Putamen (tissue), 1 donor: ENCODE measurements around the gene CD82.
"Not testable (repeated sequence)": the region's sequence is repeated elsewhere in the genome, so short reads cannot be mapped to it uniquely, and the experiment has no call there.

ENCODE experiments used
- DNase-seq: peaks from one replicate; pipeline ENCODE4 v3.0.0-alpha.2; 2016; ENCODE audit warnings: low spot score

The CD82 gene

DNA sequence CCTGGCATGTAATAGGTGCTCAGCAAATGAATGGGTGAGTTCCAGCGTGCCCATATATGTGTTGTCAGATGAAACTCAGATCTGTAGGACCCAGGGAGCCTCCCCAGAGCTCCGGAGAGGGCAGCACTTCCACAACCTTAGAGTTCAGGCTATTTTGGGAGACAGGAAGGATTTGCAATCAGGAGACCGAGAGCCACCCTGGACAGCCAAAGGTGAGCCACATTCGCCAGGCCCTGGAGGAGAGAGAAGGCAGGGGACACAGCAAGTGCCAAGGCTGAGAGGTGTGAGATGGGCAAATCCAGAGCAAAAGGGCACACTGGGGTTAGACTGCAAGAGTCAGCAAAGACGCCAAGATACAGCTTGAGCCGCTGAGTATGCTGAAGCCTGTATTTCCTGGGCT lies 66.4 kb downstream of the CD82 start:
- DNase-seq, result no peak

DNA sequence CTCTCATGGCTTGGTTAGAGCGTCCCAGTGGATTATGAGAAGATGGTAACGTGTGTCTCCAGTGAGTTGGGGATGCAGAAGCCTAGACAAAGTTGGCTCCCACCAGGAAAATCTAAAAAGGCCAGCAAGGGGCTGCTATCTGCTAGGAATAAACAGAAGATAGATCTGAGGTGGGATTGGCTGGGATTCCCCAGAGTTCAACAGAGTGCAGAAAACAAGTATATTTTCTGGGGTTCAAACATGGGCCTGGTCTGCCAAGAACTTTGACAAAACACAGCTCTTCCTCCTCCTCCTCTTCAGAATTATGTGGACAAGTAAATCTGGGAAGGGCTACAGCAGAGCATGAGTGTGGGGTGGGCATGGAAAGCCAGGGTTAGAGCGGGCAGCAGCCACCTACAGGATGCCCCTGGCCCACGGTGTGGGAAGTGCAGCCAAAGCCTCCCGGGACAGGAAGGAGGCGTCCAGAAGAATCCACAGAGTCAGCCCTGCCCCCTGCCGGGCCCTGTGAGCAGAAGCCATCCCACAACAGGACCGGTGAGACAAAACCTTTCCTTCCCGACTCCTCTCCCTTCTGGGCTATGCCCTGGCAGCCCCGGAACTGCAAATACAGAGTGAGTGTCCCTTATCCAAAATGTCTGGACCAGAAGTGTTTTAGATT lies 67.1 kb downstream of the CD82 start:
- no peak for DNase-seq

DNA sequence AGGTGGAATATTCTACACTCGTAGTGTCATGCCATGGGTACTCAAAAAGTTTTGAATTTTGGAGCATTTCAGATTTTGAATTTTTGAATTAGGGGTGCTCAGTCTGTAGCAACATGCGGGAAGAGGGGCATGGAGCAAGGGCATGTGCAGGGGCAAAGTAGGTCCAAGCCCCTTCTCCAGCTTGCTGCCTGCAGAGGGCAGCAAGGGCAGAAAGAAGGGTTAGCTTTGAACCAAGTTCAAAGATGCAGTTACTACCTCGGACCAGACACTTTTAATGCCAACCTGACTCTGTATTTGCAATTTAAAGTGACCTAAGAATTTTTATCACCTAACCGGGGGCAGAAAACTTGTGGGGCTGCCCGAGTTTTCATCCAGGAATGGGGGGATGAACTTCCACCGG lies 68.2 kb downstream of the CD82 start:
- no peak for DNase-seq

DNA sequence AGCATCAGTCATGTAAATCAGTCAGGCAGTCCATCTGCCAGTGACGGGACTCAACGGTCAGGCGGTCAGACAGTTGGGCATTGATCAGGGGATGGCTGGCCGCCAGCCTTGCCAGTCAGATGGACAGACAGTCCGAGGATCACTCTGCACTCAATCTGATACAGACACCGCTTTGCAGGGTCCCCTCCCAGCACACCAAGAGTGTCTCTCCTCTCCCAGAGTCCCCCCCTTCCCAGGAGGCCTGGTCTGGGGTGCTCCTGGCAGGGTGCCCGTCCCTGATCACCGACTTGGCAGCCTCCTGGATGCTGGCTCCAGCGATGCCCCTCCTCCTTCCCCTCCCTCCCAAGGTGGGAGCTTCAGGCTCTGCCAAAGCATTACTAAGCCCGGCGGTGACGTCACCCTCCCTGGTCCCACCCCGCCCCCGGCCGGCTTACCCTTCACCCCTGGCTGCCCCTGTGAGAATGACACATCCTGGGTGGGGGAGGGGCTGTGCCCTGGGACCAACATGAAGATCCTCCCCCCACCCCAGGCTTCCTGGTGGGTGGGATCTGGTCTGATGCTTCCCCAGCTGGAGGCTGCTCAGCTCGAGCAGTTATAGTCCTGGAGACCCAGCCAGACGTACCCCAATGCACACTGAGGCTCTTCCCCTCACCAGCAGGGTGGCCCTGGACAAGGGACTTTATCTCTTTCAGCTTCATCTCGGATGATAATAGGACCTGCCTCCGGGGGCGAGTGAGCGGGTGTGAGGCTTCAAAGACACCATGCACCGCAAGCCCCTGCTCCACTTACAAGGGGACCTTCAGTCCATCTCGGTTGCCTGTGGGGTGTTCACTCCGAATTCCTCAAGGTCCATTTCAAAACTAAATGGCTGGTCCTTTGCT lies 69.2 kb downstream of the CD82 start:
- peak; percentile 89 for DNase-seq

DNA sequence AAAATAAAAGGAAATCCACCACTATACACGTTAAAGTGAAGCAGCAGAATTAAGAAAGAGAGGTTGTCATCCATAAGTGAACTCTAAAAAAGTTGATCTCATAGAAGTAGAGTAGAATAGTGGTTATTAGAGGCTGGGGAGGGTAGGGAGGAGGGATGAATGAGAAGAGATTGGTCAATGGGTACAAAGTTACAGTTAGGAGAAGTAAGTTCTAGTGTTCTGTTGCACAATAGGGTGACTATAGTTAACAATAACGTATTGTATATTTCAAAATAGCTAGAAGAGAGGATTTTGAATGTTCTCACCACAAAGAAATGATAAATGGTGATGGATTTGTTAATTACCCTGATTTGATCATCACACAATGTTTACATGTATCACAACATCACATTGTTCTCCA lies 72.0 kb downstream of the CD82 start:
- no peak for DNase-seq

DNA sequence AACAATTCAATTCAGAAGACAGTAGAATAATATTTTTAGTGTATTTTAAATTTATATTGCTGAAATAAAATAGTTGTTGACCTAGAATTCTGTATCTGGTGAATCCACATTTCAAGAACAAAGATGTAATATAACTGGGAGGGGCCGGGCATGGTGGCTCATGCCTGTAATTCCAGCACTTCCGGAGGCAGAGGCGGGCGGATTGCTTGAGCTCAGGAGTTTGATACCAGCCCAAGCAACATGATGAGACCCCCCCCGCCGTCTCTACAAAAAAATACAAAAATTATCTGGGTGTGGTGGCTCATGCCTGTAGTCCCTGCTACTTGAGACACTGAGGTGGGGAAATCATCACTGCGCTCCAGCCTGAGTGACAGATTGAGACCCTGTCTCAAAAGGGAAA lies 72.6 kb downstream of the CD82 start:
- DNase-seq, result no peak

DNA sequence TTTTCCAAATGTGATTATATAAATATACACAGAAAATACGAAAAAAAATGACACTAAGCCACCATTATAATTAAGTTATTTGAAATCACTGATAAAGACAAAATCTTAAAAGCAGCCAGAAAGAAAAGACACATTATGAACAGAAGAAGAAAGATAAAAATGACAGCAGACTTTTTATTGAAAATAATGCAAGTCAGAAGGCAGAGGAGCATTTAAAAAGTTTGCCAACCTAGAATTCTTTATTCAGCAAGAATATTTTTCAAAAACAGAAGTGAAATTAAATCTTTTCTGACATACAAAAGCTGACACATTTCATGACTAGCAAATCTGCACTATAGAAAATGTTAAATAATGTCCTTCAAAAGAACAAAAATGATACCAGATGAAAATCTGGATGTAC lies 77.8 kb downstream of the CD82 start:
- no peak for DNase-seq

DNA sequence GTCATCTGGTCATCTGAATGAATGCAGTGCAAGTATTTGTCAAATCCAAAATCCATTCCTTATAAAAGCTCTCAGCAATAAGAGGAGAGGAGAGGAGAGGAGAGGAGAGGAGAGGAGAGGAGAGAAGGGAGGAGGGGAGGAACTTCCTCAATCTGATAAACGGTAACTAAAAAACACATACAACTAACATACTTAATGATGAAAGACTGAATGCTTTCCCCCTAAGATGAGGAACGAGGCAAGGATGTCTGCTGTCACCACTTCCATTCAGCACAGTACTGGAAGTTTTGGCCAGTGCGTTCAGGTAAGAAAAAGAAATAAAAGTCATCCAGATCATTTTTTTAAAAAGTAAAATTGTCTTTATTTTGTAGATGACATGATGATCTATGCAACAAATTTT lies 80.4 kb downstream of the CD82 start:
- DNase-seq, result no peak

DNA sequence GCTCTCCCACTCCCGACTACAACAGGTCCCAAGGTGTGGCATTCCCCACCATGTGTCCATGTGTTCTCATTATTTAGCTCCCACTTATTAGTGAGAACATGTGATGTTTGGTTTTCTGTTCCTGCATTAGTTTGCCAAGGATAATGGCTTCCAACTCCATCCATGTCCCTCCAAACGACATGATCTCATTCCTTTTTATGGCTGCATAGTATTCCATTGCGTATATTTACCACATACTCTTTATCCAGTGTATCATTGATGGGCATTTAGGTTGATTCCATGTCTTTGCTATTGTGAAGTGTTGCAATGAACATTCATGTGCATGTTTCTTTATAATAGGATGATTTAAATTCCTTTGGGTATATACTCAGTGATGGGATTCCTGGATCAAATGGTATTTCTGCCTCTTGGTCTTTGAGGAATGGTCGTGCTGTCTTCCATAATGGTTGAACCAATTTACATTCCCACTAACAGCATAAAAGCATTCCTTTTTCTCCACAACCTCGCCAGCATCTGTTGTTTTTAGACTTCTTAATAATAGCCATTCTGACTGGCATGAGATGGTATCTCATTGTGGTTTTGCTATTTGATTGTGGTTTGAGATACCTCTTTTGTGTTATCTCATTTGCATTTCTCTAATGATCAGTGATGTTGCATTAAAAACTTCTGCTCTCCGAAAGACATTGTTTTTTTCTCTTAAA lies 81.9 kb downstream of the CD82 start:
- DNase-seq, result not testable (repeated sequence)

DNA sequence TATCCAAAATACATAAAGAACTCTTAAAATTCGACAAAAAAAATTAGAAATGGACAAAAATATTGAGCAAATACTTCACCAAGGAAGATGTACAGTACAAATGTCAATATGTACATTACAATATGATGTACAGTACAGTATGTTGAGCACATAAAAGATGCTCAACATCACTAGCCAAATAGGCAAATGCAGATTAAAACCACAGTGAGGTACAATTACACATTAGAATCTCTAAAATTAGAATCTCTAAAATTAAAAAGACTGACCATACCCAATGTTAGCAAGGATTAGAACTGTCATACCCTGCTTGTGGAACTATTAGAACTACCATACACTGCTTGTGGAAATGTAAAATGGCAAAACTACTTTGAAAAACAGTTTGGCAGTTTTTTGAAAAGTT lies 82.6 kb downstream of the CD82 start:
- no peak for DNase-seq

DNA sequence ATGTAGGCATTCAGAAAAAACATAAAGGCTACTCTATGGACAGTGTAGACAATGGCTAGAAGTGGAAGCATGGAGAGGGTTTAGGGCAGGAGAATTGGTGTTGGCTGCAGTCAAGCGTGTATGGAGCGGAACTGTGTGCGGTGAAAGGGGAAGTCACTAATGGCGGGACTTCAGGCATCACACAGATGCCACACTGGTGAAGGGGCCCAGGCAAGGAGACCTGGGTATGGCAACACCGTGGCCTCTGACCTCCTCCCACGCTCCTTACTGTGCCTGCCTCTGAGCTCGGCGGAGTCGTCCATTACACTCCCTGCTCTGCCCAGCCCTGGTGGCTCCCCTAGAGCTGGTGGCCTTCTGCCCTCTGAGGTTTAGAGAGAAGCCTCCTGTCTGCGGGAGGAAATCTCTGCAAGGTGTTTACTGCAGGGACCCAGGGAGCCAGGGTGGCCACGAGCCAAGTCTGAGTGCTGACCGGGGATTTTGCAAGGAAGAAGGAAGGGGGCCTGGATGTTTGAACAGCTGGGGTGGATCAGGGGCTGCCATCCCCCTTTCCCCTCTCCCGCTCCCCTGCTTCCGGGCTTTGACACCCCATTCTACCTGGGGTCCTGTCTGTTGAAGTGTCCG lies 86.2 kb downstream of the CD82 start:
- DNase-seq, result no peak

DNA sequence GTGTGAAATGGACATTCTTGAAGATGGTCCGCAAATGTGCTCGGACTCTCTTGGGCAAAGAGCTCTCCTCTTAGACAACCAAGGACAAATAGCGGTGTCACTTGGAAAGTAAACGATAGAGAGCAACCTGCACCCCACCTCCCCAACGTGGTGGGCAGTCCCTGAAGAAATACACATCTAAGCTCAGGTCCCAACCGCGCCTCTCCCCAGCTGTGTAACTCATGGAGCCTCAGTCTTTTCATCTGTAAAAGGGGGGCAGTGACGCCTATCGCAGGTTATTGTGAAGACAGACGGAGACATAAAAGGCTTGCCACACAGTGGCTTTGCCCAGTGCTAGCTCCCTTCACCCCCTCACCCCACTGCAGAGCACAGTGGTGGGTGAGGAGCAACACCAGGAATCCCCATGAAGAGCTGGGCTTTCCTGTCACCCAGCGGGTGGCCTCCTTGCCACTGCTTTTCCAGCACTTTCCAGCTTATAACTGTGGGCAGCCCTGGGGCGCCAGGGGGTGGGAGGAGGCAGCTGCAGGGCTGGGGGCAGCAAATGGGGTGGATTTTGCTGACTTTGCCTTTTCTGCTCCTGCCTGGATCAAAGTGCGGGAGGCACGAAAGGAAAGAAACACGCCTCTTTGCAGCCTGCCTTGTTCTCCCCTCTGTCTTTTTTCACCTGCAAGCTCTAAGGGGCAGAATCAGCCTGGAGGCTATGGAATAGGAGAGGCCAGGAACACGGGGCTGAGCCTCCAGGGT lies 87.6 kb downstream of the CD82 start:
- no peak for DNase-seq

DNA sequence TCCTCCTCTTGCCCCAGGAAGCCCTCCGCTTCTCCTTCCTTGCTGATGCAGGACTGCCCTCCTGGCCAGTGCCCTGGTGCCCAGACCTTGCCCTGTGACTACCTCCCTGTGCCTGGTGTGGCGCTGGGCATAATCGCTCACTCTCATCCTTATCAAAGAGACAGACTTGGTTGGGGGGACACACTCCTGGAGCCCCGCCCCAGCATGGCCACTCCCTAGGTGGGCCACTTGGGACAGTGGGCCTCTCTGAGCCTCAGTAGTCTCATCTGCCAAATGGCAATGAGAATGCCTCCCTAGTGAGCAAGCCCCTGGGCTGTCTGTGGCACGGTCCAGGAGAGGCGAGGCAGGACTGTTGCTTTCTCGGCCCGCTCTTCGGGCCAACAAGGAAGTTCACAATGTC lies 88.6 kb downstream of the CD82 start:
- DNase-seq, result no peak

DNA sequence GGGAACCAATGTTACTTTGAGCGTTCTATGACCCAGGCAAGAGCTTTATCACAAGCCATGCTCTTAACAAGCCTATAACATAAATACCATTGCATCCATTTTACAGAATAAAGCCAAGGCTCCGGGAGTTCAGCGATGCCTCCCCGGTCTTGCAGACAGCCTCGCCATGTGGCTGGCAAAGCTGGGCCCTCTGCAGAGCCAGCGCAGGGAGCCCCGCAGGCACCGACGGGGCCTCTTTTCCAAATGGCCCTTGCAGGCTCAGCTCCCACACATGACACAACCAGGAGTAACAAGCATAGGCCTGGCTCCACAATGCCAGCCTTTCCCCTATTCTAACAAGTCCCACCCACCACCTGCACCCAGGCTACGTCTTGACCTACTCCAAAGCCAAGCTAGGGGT lies 89.1 kb downstream of the CD82 start:
- DNase-seq, result no peak

DNA sequence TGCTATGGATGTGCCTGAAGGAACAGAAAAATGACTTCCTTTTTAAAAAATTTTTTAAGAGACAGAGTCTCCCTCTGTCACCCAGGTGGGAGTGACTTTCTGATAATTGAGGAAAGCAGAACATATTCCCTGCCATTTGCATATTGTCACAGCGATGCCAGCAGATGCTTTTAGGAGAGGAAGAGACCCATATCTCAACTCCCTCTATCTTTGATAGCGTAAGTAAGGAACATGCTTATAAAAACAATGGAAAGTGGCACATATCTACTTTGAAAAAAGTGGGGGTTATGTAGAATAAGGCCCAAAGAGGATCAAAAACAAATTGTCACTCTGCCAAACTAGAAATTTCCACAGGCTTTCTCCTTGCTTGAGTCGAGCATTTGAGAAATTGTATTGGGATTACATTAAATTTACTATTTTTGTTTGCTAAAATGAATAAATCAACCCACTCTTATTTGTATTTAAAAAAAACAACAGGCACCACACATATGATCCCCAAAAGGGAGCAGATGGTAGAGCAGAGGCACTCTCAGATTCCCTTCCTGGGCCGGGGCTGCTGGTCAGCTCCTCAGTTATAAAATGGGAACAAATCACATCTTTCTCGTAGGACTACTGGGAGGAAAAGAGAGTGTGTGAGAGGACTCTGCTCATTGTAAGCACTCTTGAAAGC lies 92.5 kb downstream of the CD82 start:
- DNase-seq, result no peak

DNA sequence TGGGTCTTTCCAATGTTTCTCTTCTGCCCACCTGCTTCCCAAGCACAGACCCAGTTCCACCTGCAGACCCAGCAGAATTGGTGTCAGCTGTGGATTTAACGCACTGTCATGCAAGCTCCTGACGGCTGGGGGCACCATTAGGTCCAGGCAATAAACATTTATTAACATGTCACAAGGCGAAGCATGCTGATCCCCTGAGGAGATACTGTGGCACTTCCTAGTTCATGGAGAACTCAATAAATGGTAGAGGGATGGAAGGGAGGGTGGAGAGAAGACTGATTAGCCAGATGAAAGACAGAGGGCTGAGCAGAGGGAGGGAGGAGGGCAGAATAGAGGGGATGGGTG lies 93.0 kb downstream of the CD82 start:
- DNase-seq, result no peak

DNA sequence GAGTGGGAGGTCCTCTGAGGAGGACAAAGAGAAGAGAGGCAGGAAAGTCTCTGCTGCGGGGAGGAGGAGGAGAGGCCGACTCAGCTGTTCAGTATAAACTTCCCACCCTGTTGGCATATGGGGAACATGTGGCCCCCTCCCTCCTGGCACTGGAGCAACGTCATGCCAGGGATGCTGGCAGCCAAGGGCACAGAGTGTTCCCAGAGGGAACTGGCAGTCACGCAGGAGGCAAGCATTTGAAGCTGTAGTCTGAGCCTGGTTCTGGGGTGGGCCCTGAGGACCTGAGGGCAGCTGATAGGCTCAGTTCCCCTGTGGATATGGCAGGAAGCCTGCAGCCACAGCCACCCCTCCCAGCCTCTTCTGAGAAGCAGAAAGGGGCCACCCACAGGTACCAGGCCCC lies 94.2 kb downstream of the CD82 start:
- DNase-seq, result no peak

DNA sequence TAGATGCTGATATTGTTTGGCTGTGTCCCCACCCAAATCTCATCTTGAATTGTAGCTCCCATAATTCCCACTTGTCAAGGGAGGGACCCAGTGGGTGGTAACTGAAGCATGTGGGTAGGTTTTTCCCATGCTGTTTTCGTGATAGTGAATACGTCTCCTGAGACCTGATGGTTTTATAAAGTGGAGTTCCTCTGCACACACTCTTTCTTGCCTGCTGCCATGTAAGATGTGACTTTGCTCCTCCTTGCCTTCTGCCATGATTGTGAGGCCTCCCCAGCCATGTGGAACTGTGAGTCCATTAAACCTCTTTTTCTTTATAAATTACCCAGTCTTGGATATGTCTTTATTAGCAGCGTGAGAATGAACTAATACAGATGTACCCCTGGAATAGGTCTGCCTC lies 95.1 kb downstream of the CD82 start:
- DNase-seq, result not testable (repeated sequence)

DNA sequence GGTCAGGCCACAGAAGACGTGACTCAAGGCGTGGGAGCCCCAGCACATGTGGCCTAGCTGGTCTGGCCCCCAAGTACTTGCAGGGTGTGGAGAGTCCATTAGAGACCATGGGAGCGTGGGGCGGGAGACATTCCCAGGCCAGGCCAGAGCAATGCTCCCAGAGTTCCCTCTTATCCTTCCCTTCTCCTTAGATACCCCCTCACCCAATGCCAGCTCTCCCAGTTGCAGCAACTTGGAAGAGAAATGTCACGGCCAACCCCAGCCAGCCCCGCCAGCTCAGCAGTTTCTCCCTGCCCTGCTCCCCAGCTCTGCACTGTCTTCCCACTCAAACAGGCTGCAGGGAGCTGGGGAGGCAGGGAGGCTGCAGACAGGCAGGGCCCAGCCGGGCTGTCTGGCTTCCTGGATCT lies 95.9 kb downstream of the CD82 start:
- DNase-seq, result no peak
